ENCODE measurements around the gene IL11.

DNA sequence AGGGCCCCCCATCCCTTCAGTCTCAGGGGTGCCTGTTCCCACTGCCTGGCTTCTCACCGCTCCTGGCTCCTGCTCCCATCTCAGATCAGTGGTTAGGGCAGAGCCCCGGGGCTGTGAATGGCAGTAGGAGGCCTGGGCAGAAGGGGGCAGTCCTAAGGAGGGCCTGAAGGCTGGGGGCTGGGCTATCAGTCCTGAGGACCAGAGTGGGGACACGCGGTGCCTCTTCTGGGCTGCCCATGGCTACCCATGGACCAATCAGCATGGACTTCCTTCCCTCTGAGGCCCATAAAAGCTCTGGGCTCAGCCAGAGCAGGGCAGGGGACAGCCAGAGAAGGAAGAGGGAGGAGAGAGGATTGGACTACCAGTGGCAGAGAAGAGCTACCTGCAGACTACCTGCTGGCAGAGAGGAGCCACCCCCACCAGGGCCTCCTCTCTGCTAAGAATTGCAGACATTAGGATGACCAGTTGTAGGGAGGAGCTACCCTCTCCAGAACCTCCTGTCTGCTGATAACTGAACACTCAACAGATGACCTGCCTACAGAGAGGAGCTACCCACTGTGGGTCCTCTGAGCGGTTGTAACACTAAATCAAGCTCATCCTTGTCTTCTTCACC is 49.5 kb upstream of the IL11 start:
- TF ChIP-seq TAF1 (IDR thresholded peaks at IDR 0.05; ENCODE audit: borderline replicate concordance, insufficient read depth, low read length) (no peak), POLR2AphosphoS5 (IDR thresholded peaks at IDR 0.05; ENCODE audit: low read depth, low read length) (no peak)
